Activated T-helper 1 cell treated with anti-CD3 and anti-CD28 coated beads, Interleukin-2, amount 50 U/mL, for 16 hours (primary cell): ENCODE results near the gene PODN.

Experiments used
- DNase-seq, 2 donors: peaks; one replicate each; pipeline ENCODE4 v3.0.0-alpha.2; 2020; ENCODE audit warnings: low read depth in 1 of 2, low spot score in 1 of 2

PODN gene, protein sequence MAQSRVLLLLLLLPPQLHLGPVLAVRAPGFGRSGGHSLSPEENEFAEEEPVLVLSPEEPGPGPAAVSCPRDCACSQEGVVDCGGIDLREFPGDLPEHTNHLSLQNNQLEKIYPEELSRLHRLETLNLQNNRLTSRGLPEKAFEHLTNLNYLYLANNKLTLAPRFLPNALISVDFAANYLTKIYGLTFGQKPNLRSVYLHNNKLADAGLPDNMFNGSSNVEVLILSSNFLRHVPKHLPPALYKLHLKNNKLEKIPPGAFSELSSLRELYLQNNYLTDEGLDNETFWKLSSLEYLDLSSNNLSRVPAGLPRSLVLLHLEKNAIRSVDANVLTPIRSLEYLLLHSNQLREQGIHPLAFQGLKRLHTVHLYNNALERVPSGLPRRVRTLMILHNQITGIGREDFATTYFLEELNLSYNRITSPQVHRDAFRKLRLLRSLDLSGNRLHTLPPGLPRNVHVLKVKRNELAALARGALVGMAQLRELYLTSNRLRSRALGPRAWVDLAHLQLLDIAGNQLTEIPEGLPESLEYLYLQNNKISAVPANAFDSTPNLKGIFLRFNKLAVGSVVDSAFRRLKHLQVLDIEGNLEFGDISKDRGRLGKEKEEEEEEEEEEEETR

DNA sequence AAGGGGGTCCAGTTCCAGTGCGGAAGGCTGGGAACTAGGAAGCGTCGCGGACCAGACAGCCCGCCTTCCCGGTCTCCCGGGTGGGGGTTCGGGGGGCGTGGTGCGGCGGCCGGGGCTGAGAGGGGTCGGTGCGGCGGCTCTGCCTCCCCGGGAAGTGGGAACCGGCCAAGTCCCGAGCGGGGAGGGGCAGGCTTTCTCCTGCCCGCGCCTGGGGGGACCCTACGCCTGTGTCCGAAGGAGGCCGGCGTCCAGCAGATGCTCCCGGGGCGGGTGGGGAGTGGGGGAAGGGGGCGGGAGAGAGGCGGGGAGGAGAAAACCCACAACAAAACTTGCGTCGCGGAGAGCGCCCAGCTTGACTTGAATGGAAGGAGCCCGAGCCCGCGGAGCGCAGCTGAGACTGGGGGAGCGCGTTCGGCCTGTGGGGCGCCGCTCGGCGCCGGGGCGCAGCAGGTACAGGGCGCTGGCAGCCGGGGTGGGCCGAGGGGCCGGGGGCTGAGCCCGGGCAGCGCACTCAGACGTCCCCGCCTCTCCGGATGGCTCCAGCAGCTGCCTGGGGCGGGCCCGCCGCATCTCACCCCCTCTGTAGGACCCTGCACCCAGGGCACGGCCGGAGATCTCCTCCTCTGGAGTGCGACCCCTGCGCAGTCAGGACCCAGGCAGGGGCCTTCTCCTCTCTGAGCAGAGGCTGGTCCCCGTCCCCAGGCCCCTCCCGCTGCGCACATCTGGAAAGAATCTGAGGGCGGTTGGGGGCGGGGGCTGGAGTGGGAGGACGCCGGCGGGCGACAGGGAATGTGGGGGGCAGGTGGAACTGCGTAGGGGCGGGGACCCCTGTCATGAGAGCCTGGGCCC is at the start of gene PODN:
PODN (plus strand) TSS at position 355 of the 849 bp plus-strand sequence. CDS start 7,643 bp downstream, outside the sequence.
- no peak for DNase-seq

DNA sequence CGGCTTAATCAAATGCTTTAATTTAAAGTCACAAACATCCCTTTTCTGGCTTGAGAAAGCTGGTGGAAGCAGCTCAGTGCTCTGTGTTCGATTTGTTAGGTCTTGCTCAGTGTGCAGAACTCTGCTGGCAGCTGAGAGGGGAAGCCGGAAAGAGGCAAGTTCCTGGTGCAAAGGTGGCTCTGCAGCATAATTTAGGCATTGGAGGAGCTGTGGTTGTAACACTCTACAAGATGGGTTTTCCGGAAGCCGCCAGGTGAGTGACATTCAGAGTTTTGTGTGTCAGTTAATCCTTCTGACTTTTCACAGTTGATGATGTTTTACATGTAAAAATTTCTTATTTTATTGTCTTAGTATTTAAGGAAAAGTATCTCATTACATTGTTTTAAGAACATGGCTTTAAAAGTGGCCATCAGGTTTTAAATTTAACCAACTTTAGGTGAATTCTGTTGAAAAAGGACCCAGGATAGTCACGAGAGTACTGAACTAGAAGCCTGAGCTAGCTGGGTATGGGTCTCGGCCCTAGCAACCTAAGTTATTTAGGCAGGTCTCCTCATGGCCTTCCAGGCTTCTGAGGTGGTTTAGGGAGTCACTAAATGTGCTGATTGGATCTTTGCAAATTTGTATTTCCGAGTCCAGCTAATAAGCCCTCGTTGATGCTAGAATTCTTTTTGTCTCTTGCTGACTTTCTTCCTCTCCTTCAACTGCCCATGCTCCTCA is 47.1 kb upstream of the PODN start:
- peak; percentile 47 to 58 for DNase-seq

DNA sequence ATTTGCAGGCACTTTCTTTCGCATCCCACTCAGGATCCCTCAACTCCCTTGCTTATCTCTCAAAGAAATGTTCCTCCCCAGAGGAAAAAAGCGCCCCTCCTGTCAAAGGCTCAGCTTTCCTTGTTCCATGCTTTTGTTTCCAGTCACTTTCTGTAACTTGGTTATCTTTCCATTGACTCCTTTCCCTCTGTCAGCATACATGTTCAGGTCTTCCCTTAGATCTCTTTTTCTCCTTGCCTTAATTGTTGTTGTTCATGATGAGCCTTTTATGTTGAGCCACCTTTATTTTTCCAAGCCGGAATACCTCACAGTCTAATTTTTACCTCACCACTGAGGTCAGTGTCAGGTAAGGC is 46.5 kb upstream of the PODN start:
- no peak for DNase-seq

DNA sequence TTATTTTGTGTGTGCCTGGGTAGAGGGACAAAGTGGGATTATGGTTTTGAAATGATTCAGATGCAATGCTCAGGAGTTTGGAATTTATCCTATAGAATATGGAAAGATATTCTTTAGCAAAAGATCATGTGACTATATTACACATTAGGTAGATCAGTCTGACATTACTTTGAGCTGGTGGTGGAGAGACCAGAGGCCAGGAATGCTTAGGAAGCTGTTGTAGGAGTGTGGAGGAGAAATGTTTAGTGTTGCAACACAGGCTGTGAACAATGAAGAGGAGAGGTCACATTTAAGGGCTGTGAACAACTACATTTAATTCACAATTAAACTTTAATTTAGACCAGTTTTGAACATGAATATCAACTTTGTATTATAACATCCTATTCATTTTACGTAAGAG is 45.3 kb upstream of the PODN start:
- no peak for DNase-seq

DNA sequence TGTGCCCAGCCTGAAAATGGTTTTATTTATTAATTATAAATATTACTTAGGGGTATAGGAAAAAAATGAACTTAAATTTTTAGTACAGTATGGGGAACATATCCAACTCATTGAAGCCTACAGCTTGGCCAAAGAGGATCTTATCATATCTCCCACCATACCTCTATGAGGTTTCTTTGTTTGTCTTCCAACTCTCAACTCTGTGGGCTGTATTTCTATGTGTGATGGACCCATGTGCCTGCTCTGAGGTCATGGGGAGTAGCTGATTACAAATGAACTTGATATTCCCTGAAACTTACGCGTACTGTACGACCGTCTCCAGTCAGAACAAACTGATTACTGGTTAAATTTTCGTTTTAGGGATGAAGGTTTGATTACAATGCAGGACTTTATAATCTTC is 41.4 kb upstream of the PODN start:
- DNase-seq, result no peak

DNA sequence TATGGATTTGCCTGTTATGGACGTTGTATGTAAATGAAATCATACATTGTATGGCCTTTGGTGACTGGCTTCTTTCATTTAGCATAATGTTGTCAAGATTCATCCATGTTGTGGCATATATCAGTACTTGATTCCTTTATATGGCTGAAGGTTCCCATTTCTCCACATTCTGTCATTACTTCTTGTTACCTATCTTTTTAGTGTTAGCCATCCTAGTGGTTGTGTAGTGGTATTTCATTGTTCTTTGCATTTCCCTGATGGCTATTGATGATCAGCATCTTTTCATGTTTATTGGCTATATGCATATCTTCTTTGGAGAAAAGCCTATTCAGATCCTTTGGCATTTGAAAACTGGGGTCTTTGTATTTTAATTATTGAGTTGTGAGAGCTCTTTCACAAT is 39.8 kb upstream of the PODN start:
- no peak for DNase-seq

DNA sequence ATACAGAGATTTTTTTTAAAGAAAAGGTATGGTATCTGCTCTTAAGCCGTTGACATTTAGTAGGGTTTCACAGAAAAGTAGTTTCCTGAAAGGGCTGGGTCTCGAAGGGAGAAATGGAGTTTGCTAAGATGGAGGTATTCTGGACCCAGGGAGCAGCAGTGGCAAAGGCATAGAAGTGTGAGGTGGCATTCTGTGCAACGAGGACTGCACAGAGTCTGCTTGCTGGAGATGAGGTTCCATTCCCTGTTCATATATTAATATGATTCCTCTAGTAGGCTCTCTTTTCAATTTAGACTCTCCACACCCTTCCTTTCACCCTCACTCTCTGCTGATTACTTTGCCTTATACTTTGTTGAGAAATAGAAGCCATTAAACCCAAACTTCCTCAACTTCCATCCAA is 38.5 kb upstream of the PODN start:
- DNase-seq, result no peak

DNA sequence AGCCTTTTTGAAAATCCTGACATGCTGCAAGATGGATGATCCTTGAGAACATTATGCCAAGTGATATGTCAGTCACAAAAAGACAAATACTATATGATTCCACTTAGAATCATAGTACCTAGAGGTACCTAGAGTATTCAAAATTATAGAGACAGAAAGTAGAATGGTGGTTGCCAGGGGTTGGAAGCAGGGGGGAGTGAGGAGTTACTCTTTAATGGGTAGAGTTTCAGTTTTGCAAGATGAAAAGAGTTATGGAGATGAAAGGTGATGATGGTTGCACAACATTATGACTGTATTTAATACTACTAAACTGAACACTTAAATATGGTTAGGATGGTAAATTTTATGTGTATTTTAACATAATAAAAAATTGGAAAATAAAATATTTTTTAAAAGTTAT is 37.9 kb upstream of the PODN start:
- no peak for DNase-seq

DNA sequence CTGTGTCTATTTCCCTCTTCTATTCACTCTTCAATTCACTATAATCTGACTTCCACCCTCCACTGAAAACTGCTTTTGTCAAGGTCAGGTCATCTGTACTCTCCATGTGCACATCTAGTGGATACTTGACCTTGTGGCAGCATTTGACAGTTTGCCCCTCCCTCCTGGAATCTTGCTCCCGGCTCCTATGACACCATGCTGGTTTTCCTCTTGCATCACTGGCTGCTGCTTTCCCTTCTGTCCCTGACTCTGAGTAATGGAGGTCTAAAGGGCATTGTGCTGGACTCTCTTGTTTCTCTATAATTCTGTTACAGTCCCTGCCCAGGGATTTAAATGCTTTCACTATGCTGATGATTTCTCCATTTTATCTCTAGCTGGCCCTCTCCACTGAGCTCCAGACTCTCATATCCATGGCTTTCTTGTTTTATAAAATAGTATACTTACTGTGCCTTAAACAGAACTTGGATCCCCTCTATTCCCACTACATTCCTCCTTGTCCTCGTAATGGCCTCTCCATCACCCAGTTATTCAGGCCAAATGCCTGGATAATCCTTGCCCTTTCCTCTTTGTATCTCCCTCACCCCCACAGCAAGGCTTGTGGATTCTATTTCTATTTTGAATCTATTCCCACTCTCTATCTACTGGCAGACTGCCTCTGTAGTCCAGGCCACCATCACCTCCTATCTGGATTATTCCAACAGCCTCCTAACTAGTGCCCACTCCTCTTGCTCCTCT is 36.8 kb upstream of the PODN start:
- no peak for DNase-seq

DNA sequence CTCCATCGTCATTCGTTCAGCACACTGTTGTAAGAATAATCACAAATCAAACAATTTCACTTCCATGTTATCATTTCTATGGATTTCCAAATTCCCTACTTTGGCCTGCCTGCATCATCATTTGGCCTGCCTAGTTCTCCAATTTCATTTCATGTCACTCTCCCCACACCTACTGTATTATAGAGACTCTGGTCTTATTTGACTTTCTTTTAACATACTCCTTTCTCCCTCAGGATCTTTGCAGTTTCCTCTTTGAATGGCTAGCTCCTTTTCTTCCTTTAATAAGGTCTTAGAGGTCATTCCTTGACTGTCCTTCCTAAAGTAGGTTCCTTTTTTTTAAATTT is 36.3 kb upstream of the PODN start:
- DNase-seq, result no peak

DNA sequence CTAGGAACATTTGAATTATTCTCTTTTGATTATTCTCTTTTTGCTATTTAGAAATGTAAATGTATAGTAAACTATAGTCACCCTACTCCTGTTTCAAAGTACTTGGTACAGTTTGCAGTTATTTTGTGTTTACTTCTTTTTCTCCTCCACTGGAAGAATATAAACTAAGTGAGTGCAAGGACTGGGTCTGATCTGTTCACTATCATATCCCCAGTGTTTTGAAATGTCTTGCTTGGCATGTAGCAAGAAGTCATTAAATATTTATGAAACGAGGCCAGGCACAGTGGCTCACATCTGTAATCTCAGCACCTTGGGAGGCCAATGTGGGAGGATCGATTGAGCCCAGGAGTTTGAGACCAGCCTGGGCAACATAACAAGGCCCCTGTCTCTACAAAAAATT is 35.8 kb upstream of the PODN start:
- DNase-seq, result no peak

DNA sequence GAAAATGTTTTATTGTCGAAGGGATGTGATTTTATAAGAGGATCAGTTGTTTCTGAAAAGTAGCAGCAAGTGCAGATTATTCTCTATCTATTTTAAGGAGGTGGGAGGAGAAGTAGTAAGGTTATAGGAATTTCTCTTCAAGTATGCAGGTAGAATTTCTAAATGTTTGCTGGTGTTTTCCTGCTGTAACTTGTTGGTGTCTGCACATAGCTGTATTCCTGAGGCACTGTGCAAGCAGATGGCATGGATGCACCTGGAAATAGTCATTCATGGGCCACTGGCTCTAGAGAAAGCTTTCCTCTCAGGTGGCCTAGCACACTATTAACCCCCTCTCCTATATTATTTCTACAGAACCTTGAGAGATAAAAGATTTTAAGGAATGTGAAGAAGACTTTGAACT is 30.3 kb upstream of the PODN start:
- no peak for DNase-seq

DNA sequence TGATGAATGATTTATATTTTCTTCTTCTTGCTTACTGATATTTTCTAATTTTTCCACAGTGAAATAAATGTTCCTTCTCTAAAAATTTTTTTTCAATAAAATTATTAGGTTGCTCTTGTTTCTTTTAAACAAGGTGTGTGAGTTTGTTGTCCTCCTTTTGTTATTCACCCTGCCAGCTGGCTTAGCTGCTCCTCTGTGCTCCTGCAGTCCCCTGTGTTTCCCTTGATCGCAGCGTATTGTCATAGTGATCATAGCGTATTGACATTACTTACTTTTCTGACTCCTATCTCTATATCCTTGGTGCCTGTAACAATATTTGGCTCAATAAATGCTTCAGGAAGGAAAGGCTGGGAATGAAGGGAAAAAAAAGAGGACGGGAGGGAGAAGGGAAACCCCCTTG is 24.9 kb upstream of the PODN start:
- no peak for DNase-seq

DNA sequence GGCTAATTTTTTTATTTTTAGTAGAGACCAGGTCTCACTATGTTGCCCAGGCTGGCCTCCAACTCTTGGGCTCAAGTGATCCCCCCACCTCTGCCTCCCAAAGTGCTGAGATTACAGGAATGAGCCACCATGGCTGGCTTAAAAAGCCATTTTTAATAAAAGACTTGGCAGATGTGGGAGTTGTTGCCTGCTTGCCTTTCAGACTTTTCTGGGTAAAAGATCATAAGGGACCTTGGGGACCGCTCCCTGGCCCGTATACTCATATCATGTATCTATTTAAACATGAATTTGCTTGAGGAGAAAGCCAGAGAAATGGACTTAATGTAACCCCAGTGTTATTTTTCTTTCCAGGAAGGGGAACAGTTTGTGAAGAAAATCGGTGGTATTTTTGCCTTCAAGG is 23.4 kb upstream of the PODN start:
- no peak for DNase-seq

DNA sequence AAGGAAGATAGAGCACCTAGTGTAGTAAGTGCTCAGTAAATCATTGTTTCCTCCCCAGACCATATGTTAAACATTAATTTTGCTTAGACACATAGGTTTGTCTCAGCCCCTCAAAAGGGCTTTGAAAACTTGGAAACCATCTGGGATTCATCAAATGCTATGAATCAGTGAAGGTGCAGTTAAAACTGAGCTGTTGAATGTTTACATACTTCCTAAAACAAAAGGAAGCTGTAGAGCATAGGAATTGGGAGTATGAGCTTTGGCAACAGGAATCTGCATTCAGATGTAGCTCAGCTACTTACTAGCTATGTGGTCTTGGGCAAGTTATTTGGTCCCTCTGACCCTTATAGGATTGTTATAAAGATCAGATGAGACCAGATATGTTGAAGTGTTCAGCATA is 18.7 kb upstream of the PODN start:
- no peak for DNase-seq

DNA sequence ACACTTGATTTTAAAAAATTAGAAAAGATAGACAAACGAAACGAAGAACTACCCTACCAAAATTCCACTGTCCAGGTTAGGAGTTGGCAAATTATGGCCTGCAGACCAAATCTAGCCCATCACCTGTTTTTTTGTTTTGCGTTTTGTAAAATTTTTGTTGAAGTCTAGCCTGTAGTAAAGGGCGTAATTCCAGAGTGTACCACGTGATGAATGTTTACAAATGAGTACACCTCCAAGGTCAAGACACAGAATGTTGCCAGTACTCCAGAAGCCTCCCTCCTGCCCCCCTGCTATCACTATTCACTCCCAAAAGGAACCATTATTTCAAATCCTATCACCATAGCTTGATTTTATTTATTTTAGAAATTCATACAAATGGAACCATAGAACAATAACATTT is 17.1 kb upstream of the PODN start:
- DNase-seq, result no peak

DNA sequence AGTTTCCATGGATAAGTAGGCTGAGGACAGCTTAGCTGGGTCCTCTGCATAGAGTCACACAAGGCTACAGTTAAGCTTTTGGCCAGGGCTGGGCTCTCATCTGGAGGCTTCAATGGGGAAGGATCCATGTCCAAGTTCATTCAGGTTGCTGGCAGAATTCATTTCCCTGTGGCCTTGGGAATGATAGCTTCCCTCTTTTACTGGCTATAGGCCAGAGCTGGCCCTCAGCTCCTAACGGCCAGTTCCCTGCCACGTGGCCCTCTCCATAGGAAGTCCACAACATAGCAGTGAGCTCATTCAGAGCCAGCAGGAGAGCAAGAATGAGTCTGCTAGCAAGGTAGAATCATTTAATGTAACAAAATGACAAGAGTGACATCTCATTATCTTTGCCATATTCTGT is 15.1 kb upstream of the PODN start:
- no peak for DNase-seq

DNA sequence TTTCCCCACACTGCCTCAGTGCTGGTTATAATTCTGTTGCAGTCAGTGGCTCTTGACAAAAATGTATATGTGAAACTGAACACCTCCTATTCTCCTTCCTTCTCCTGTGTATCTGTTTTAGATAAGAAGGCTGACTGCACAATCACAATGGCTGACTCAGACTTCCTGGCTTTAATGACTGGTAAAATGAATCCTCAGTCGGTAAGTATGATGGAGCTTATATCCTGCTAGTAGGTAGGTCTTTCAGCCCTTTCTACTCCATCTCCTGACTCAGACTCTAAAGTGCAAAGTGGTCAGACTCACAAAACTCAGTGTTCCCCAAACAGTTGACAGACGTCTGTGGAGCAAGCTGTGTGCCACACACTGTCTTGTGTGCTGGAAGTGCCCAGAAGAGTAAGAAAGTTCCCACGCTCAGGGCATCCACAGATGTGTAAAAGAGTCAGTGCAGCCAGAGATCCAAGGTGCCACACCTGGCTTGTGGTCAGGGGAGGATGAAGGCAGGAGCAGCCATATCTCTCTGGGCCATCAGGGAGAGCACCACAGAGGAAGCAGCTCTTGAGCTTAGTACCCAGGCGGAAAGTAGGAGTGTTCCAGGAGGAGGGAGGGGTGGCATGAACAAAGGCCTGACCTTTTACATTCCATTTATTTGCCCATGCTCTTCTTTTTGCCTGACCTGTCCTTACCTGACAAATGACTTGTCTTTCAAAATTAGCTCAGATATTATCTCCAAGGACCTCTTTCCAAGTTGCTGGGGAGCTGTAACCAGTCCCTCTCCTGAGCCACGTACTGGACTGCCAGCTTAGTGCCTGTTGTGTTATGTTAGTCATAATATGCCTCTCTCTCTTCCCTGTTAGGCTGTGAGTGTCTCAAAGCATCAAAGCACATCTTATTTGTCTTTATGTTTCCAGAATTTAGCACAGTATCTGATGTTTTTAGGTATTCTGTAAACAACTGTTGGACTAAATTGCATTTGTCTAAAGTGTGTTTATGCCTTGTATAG is 14.0 kb upstream of the PODN start:
- DNase-seq, result no peak

DNA sequence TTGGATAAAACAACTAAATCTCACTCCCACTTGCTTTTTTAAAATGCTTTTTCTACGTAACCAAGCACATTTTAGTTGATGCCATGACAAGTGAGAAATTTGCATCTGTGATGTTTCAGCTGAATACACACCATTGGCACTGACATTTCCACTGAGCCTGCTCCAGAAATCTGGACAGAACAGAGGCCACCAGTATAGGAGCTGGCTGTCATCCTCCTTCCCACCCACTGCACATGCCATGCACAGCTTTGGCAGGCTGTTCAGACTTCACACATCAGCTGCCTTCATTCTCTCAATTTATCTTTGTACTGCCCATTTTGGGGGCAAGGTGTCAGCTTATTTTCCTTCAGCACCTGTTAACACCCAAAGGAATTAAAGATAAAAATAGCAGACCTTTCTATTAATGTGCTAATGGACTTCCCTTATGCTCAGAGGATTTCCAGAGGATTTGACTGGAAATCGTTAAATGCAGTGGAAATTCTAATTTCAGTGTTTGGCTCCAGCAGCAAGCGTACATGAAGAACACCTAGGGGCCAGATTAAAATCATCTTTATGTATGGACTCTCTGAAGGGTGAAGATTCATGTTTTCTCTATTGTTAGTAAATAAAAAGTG is 12.9 kb upstream of the PODN start:
- no peak for DNase-seq
